RCC 7860 (cell line): ENCODE results near the gene DCAF5.

Experiments
- DNase-seq: peaks from one replicate; pipeline ENCODE4 v3.0.0-alpha.2; 2015; ENCODE audit warnings: low spot score
- FAIRE-seq: peaks from 2 replicates; lab custom pipeline; 2012; peaks lifted over from hg19 to GRCh38; lab: Jason Lieb, UNC

DCAF5 gene

GRCh38 chr14:69012256-69012953 lies 140.5 kb downstream of the DCAF5 start:
- FAIRE-seq (no peak), DNase-seq (no peak)

GRCh38 chr14:69010648-69011047 lies 142.3 kb downstream of the DCAF5 start:
- FAIRE-seq: no peak
- DNase-seq: no peak

- DNase-seq (no peak), FAIRE-seq (no peak)
Observed at GRCh38 chr14:69008421-69008884, 144.5 kb downstream of the DCAF5 start.

GRCh38 chr14:69006346-69006745 lies 146.6 kb downstream of the DCAF5 start:
- no peak for FAIRE-seq
- no peak for DNase-seq

GRCh38 chr14:69005432-69006148 lies 147.3 kb downstream of the DCAF5 start:
- peak; percentile 72 for FAIRE-seq
- DNase-seq: peak; percentile 55

- FAIRE-seq (no peak), DNase-seq (no peak)
Observed at GRCh38 chr14:69004731-69005431, 148.0 kb downstream of the DCAF5 start.

- FAIRE-seq: no peak
Observed at GRCh38 chr14:69003626-69004025, 149.3 kb downstream of the DCAF5 start.

GRCh38 chr14:69002069-69002468 lies 150.8 kb downstream of the DCAF5 start:
- FAIRE-seq (no peak), DNase-seq (no peak)

More at GRCh38 chr14:69003626-69004025, 149.3 kb downstream of the DCAF5 start:
- DNase-seq: no peak

- DNase-seq (no peak), FAIRE-seq (no peak)
Observed at GRCh38 chr14:69001375-69001774, 151.5 kb downstream of the DCAF5 start.
